Esophagus muscularis mucosa (tissue), 4 donors: ENCODE data around the gene PLA2G4F. TPM values are rescaled to one million over a fixed set of nuclear protein-coding genes. Genes with fewer than 3 reads are reported as not detected.

Source experiments
- DNase-seq: peaks from one replicate; pipeline ENCODE4 v3.0.0-alpha.2; 2017; ENCODE audit errors: extremely low spot score
- H3K27ac ChIP-seq, 4 donors: fragments of 200-600 bp; sonication (generic); replicated peaks in 1 of 4; 1 replicate in 3 of 4; 2 replicates in 1 of 4; pipeline ENCODE4 v1.5.1; 2016 to 2019; ENCODE audit warnings: mild to moderate bottlenecking in 1 of 4
- H3K27me3 ChIP-seq, 4 donors: fragments of 200-600 bp; sonication (generic); one replicate each; pipeline versions ENCODE4 v1.5.1 to v1.6.0; 2016 to 2019
- H3K36me3 ChIP-seq, 4 donors: fragments of 200-600 bp; sonication (generic); one replicate each; pipeline ENCODE4 v1.5.1; 2016 to 2019
- H3K4me1 ChIP-seq, 4 donors: fragments of 200-600 bp; sonication (generic); one replicate each; pipeline ENCODE4 v1.5.1; 2016 to 2019
- H3K4me3 ChIP-seq, 4 donors: fragments of 200-600 bp; sonication (generic); 1 replicate in 2 of 4; 2 replicates in 2 of 4; pipeline ENCODE4 v1.5.1; 2016 to 2019; ENCODE audit warnings: mild to moderate bottlenecking in 4 of 4, moderate library complexity in 1 of 4
- H3K9me3 ChIP-seq, 4 donors: fragments of 200-600 bp; sonication (generic); 1 replicate in 3 of 4; 2 replicates in 1 of 4; pipeline ENCODE4 v1.5.1; 2016 to 2019
- CTCF ChIP-seq, 3 experiments: fragments of 200-600 bp in 2 of 3; fragments of 450-650 bp in 1 of 3; sonication (generic) in 2 of 3; IDR thresholded peaks; one replicate each; pipeline ENCODE4 v1.5.1; 2017 to 2019; ENCODE audit warnings: antibody characterized with exemption in 3 of 3, mild to moderate bottlenecking in 2 of 3, moderate library complexity in 1 of 3
- EP300 ChIP-seq: sonication (generic); formaldehyde crosslinking; IDR thresholded peaks from one replicate; pipeline ENCODE4 v1.6.1; 2017; ENCODE audit warnings: antibody characterized with exemption
- POLR2A ChIP-seq: fragments of 450-650 bp; IDR thresholded peaks from one replicate; pipeline ENCODE4 v1.6.1; 2017; ENCODE audit warnings: antibody characterized with exemption, moderate library complexity, mild to moderate bottlenecking, low read depth
- POLR2AphosphoS5 ChIP-seq, 2 donors: sonication (generic); formaldehyde crosslinking; IDR thresholded peaks; one replicate each; pipeline ENCODE4 v1.6.1; 2017; ENCODE audit warnings: antibody characterized with exemption in 2 of 2
- WGBS: methylation state at CpG from one replicate; pipeline ENCODE4 v1.1.5; 2018; 5-methylcytosine and 5-hydroxymethylcytosine counted together
- intact Hi-C: fragments of 100-400 bp; cut with DNase I; formaldehyde crosslinking; loops from one replicate; pipeline ENCODE4 v1.15.1; 2023
- total RNA-seq, 4 donors: library from RNA; depleted of rRNA; stranded (reverse); fragments of >200 nt; gene quantifications; one replicate each; pipeline versions ENCODE4 v1.1.0 to v1.2.1, GENCODE V29; 2016

Gene PLA2G4F
- total RNA-seq, 4 donors from 2014 or later, result 0.11 TPM; not detected in 3

GRCh38 chr15:42148808-42149492, 7.5 kb downstream of the PLA2G4F start:
- intact Hi-C loops, result loop anchor here (10.0 kb wide), 1 partner anchor 64 kb away; no protein-coding TSS in a partner anchor
- Histone ChIP-seq H3K4me1 (no peaks in the 10 kb centered on the region), H3K36me3 (no peaks in the 10 kb centered on the region), H3K27ac (no peak overlapping the region), H3K27me3 (peaks cover 0 to 28% (median 0%) of the 10 kb centered on the region in 4 donors), H3K4me3 (no peak overlapping the region), H3K9me3 (no peaks in the 10 kb centered on the region)
- TF ChIP-seq POLR2AphosphoS5 (IDR thresholded peaks at IDR 0.05) (no peak), CTCF (IDR thresholded peaks at IDR 0.05) (no peak), EP300 (no peak), POLR2A (no peak)
- DNase-seq, result no peak
- 87% methylated on average over 12 of the region's 12 CpGs for WGBS

GRCh38 chr15:42147431-42147735, 9.1 kb downstream of the PLA2G4F start:
- WGBS, result 83% methylated on average over 3 of the region's 4 CpGs
- H3K36me3 ChIP-seq, result no peaks in the 10 kb centered on the region
- no peak overlapping the region for H3K4me3 ChIP-seq
- H3K9me3 ChIP-seq, result no peaks in the 10 kb centered on the region
- no peak overlapping the region for H3K27ac ChIP-seq
- intact Hi-C loops, result loop anchor here (10.0 kb wide), 1 partner anchor 63 kb away; no protein-coding TSS in a partner anchor
- TF ChIP-seq POLR2A (no peak), CTCF (IDR thresholded peaks at IDR 0.05) (no peak), EP300 (no peak), POLR2AphosphoS5 (IDR thresholded peaks at IDR 0.05) (no peak)
- no peak for DNase-seq
- no peaks in the 10 kb centered on the region for H3K4me1 ChIP-seq
- peaks cover 0 to 22% (median 0%) of the 10 kb centered on the region in 4 donors for H3K27me3 ChIP-seq

GRCh38 chr15:42146551-42147430, 9.6 kb downstream of the PLA2G4F start:
- no peaks in the 10 kb centered on the region for H3K9me3 ChIP-seq
- WGBS, result 86% methylated on average over 17 of the region's 24 CpGs
- no peaks in the 10 kb centered on the region for H3K4me1 ChIP-seq
- no peak for DNase-seq
- no peak for TF ChIP-seq EP300
- TF ChIP-seq POLR2AphosphoS5 (IDR thresholded peaks at IDR 0.05), result no peak
- no peak for TF ChIP-seq CTCF (IDR thresholded peaks at IDR 0.05)
- TF ChIP-seq POLR2A, result no peak
- H3K4me3 ChIP-seq, result no peak overlapping the region
- no peaks in the 10 kb centered on the region for H3K36me3 ChIP-seq
- intact Hi-C loops, result loop anchor here (10.0 kb wide), 1 partner anchor 62 kb away; no protein-coding TSS in a partner anchor
- no peak overlapping the region for H3K27ac ChIP-seq
- peaks cover 0 to 22% (median 0%) of the 10 kb centered on the region in 4 donors for H3K27me3 ChIP-seq

GRCh38 chr15:42145546-42146455, 10.6 kb downstream of the PLA2G4F start:
- intact Hi-C loops, result loop anchor here (10.0 kb wide), 1 partner anchor 61 kb away; no protein-coding TSS in a partner anchor
- DNase-seq, result no peak
- Histone ChIP-seq H3K27ac (no peak overlapping the region), H3K9me3 (no peaks in the 10 kb centered on the region), H3K4me3 (no peak overlapping the region), H3K27me3 (peaks cover 0 to 22% (median 0%) of the 10 kb centered on the region in 4 donors), H3K36me3 (no peaks in the 10 kb centered on the region), H3K4me1 (no peaks in the 10 kb centered on the region)
- WGBS, result 82% methylated on average over 14 of the region's 29 CpGs
- TF ChIP-seq POLR2A (no peak), EP300 (no peak), CTCF (IDR thresholded peaks at IDR 0.05) (no peak), POLR2AphosphoS5 (IDR thresholded peaks at IDR 0.05) (no peak)
